HCT116 (cell line): Measurements from ENCODE around the gene SEZ6. TPM values are rescaled to one million over a fixed set of nuclear protein-coding genes. Genes with fewer than 3 reads are reported as not detected.

ENCODE experiments used
- ATAC-seq: fragments of 200-7000 bp; cut with Tn5 transposase; 2 replicates; pipeline ENCODE4 v1.9.1; 2020; ENCODE audit warnings: mild to moderate bottlenecking, moderate library complexity
- BruUV-seq: library from RNA; stranded (reverse); fragments of 400-500 nt; replicated peaks from 2 replicates; lab custom pipeline; 2021; lab: Mats Ljungman, UMichigan
- CTCF ChIA-PET: fragments of 300-600 bp; sonication (Branson Sonifier 250); formaldehyde crosslinking; loops from one replicate; lab custom pipeline; 2021; ENCODE audit warnings: antibody characterized with exemption; lab: Charles Lee
- POLR2A ChIA-PET: fragments of 300-600, 350-600 bp; sonication (Branson Sonifier 250); formaldehyde crosslinking; loops from one replicate; lab custom pipeline; 2021; ENCODE audit warnings: antibody characterized with exemption; lab: Charles Lee
- RAD21 ChIA-PET, 2 experiments: fragments of 300-600 bp; sonication (Branson Sonifier 250); formaldehyde crosslinking; loops; one replicate each; lab custom pipeline; 2023; ENCODE audit warnings: low total read pairs in 2 of 2; ENCODE audit not compliant: uncharacterized antibody in 2 of 2, unreplicated experiment in 2 of 2, low non-redundant PET in 1 of 2; lab: Charles Lee
- DNase-seq: peaks from one replicate; pipeline ENCODE4 v3.0.0-alpha.2; 2010; ENCODE audit warnings: low read depth, low spot score
- H2AFZ ChIP-seq: fragments of 200-600 bp; shearing (Covaris generic), sonication (generic); 2 replicates; pipeline ENCODE4 v1.6.1; 2017; ENCODE audit warnings: low read depth, mixed run types, mixed read lengths, antibody characterized with exemption, low read length; ENCODE audit not compliant: poor library complexity, severe bottlenecking
- H3K27ac ChIP-seq: 2 replicates; pipeline ENCODE4 v1.5.1; 2012; ENCODE audit warnings: low read depth, low read length
- H3K27me3 ChIP-seq: fragments of 200-600 bp; sonication (generic); 2 replicates; pipeline ENCODE4 v1.6.1; 2016; ENCODE audit warnings: mixed run types, low read length, mixed read lengths; ENCODE audit not compliant: insufficient read depth
- H3K36me3 ChIP-seq, 2 experiments: fragments of 200-500 bp in 1 of 2; fragments of 200-600 bp in 1 of 2; sonication (Bioruptor generic) in 1 of 2; sonication (generic) in 1 of 2; 2 replicates each; pipeline versions ENCODE4 v1.5.1 to v1.6.1; 2014 to 2016; ENCODE audit warnings: low read length in 2 of 2, inconsistent platforms in 1 of 2, mixed read lengths in 1 of 2, mixed run types in 1 of 2; ENCODE audit not compliant: insufficient read depth in 2 of 2, control insufficient read depth in 1 of 2
- H3K4me1 ChIP-seq, 2 experiments: fragments of 200-600 bp in 1 of 2; sonication (generic) in 1 of 2; 2 replicates each; pipeline versions ENCODE4 v1.5.1 to v1.6.1; 2012 to 2017; ENCODE audit warnings: low read length in 2 of 2, inconsistent platforms in 1 of 2, mild to moderate bottlenecking in 1 of 2, mixed read lengths in 1 of 2, mixed run types in 1 of 2, moderate library complexity in 1 of 2; ENCODE audit not compliant: insufficient read depth in 2 of 2, control insufficient read depth in 1 of 2
- H3K4me2 ChIP-seq: fragments of 200-600 bp; sonication (generic); 2 replicates; pipeline ENCODE4 v1.6.1; 2017; ENCODE audit warnings: mixed run types, low read length, mixed read lengths
- H3K4me3 ChIP-seq, 2 experiments: fragments of 200-600 bp in 1 of 2; sonication (generic) in 1 of 2; replicated peaks in 1 of 2; 2 replicates each; pipeline ENCODE4 v1.5.1; 2011 to 2016; ENCODE audit warnings: low read length in 2 of 2, control low read depth in 1 of 2, low read depth in 1 of 2, mild to moderate bottlenecking in 1 of 2, mixed read lengths in 1 of 2, mixed run types in 1 of 2
- H3K79me2 ChIP-seq: fragments of 200-600 bp; sonication (generic); 2 replicates; pipeline ENCODE4 v1.6.1; 2017; ENCODE audit warnings: mild to moderate bottlenecking, mixed run types, low read length, moderate library complexity, mixed read lengths; ENCODE audit not compliant: insufficient read depth
- H3K9ac ChIP-seq: fragments of 200-600 bp; sonication (generic); 2 replicates; pipeline ENCODE4 v1.6.1; 2016; ENCODE audit warnings: low read length, mixed read lengths
- H3K9me2 ChIP-seq: fragments of 200-600 bp; sonication (generic), shearing (Covaris generic); 2 replicates; pipeline ENCODE4 v1.6.1; 2017; ENCODE audit warnings: mixed run types, mild to moderate bottlenecking, moderate library complexity; ENCODE audit not compliant: insufficient read depth
- H3K9me3 ChIP-seq, 2 experiments: fragments of 200-500 bp in 1 of 2; fragments of 200-600 bp in 1 of 2; sonication (Bioruptor generic) in 1 of 2; sonication (generic) in 1 of 2; 2 replicates each; pipeline ENCODE4 v1.6.1; 2014 to 2017; ENCODE audit warnings: low read length in 2 of 2, mixed read lengths in 2 of 2, inconsistent platforms in 1 of 2, low read depth in 1 of 2, mild to moderate bottlenecking in 1 of 2, mixed run types in 1 of 2, moderate library complexity in 1 of 2; ENCODE audit not compliant: control insufficient read depth in 1 of 2, insufficient read depth in 1 of 2
- H4K20me1 ChIP-seq: fragments of 200-600 bp; sonication (generic), shearing (Covaris generic); 2 replicates; pipeline ENCODE4 v1.6.1; 2017; ENCODE audit warnings: mixed run types, mild to moderate bottlenecking, moderate library complexity; ENCODE audit not compliant: insufficient read depth
- CEBPB ChIP-seq: IDR thresholded peaks from 2 replicates; pipeline ENCODE4 v1.6.1; 2012; ENCODE audit warnings: low read depth
- EGR1 ChIP-seq: IDR thresholded peaks from 2 replicates; pipeline ENCODE4 v1.6.1; 2012; ENCODE audit warnings: low read depth
- ELF1 ChIP-seq: IDR thresholded peaks from 2 replicates; pipeline ENCODE4 v1.6.1; 2012; ENCODE audit warnings: low read depth, borderline replicate concordance
- EZH2phosphoT487 ChIP-seq: fragments of 200-600 bp; IDR thresholded peaks from 2 replicates; pipeline ENCODE4 v1.6.1; 2018; ENCODE audit warnings: antibody characterized with exemption, borderline replicate concordance
- JUND ChIP-seq: IDR thresholded peaks from 2 replicates; pipeline ENCODE4 v1.6.1; 2012
- POLR2AphosphoS5 ChIP-seq: IDR thresholded peaks from 2 replicates; pipeline ENCODE4 v1.6.1; 2011; ENCODE audit warnings: mild to moderate bottlenecking, low read depth, low read length, moderate library complexity
- RAD21 ChIP-seq: IDR thresholded peaks from 2 replicates; pipeline ENCODE4 v1.6.1; 2012; ENCODE audit warnings: low read depth, mild to moderate bottlenecking
- SIN3A ChIP-seq: IDR thresholded peaks from 2 replicates; pipeline ENCODE4 v1.6.1; 2012; ENCODE audit warnings: low read depth
- SP1 ChIP-seq: IDR thresholded peaks from 2 replicates; pipeline ENCODE4 v1.6.1; 2012; ENCODE audit warnings: low read depth
- ZNF274 ChIP-seq: fragments of 200-500 bp; sonication (Bioruptor generic); IDR thresholded peaks from 2 replicates; pipeline ENCODE4 v1.6.1; 2014; ENCODE audit warnings: mild to moderate bottlenecking, low read depth, low read length, inconsistent platforms
- intact Hi-C: fragments of 100-400 bp; cut with micrococcal nuclease; formaldehyde crosslinking; loops from 2 replicates; pipeline ENCODE4 v1.10.0; 2022
- total RNA-seq: library from RNA; stranded (reverse); gene quantifications from one replicate; pipeline ENCODE4 v1.2.1, GENCODE V29; 2021; ENCODE audit not compliant: unreplicated experiment
- TF ChIP-seq, protein P1 (sequence below): IDR thresholded peaks from 2 replicates; pipeline ENCODE4 v1.6.1; 2012; ENCODE audit warnings: low read depth
- TF ChIP-seq, protein P2 (sequence below): IDR thresholded peaks from 2 replicates; pipeline ENCODE4 v1.6.1; 2012
- TF ChIP-seq, protein P3 (sequence below): IDR thresholded peaks from 2 replicates; pipeline ENCODE4 v1.6.1; 2012
- TF ChIP-seq, protein P4 (sequence below), 3 experiments: fragments of 200-600 bp in 1 of 3; sonication (generic) in 1 of 3; IDR thresholded peaks in 2 of 3; conservative IDR thresholded peaks in 1 of 3; 2 replicates each; pipeline ENCODE4 v1.5.1; 2012 to 2017; ENCODE audit warnings: low read depth in 2 of 3, low read length in 2 of 3, antibody characterized with exemption in 1 of 3, borderline replicate concordance in 1 of 3, control low read depth in 1 of 3, mild to moderate bottlenecking in 1 of 3, mixed read lengths in 1 of 3, mixed run types in 1 of 3, moderate library complexity in 1 of 3; ENCODE audit not compliant: insufficient read depth in 1 of 3

The SEZ6 gene
- total RNA-seq, 1 experiment from 2014 or later, result 0.22 TPM

DNA sequence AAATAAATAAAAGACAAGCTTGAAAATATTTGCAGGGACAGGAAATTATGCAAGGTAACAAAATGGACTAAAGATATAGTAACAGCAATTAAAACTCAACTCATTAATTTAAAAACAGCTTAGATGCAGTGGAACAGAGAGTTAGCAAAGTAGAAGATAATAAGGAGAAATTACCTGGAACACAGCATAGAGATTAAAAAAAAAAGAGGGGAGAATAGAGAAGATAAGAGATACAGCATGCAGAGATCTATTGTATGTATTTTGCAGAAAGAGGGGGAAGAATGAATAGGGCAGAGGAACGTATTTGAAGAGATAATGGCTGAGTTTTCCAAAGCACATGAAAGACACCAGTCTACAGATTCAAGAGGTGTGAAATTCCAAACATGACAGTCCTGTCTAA, 28.7 kb upstream of the SEZ6 start (continued):
- TF ChIP-seq, protein P1, sequence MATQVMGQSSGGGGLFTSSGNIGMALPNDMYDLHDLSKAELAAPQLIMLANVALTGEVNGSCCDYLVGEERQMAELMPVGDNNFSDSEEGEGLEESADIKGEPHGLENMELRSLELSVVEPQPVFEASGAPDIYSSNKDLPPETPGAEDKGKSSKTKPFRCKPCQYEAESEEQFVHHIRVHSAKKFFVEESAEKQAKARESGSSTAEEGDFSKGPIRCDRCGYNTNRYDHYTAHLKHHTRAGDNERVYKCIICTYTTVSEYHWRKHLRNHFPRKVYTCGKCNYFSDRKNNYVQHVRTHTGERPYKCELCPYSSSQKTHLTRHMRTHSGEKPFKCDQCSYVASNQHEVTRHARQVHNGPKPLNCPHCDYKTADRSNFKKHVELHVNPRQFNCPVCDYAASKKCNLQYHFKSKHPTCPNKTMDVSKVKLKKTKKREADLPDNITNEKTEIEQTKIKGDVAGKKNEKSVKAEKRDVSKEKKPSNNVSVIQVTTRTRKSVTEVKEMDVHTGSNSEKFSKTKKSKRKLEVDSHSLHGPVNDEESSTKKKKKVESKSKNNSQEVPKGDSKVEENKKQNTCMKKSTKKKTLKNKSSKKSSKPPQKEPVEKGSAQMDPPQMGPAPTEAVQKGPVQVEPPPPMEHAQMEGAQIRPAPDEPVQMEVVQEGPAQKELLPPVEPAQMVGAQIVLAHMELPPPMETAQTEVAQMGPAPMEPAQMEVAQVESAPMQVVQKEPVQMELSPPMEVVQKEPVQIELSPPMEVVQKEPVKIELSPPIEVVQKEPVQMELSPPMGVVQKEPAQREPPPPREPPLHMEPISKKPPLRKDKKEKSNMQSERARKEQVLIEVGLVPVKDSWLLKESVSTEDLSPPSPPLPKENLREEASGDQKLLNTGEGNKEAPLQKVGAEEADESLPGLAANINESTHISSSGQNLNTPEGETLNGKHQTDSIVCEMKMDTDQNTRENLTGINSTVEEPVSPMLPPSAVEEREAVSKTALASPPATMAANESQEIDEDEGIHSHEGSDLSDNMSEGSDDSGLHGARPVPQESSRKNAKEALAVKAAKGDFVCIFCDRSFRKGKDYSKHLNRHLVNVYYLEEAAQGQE, result no peak
- no peak for TF ChIP-seq EGR1
- TF ChIP-seq JUND, result no peak
- no peak for TF ChIP-seq POLR2AphosphoS5
- TF ChIP-seq, protein P2, sequence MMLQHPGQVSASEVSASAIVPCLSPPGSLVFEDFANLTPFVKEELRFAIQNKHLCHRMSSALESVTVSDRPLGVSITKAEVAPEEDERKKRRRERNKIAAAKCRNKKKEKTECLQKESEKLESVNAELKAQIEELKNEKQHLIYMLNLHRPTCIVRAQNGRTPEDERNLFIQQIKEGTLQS, result no peak
- TF ChIP-seq SP1, result no peak
- TF ChIP-seq SIN3A, result no peak
- no peak for TF ChIP-seq ZNF274
- no peak for TF ChIP-seq ELF1

DNA sequence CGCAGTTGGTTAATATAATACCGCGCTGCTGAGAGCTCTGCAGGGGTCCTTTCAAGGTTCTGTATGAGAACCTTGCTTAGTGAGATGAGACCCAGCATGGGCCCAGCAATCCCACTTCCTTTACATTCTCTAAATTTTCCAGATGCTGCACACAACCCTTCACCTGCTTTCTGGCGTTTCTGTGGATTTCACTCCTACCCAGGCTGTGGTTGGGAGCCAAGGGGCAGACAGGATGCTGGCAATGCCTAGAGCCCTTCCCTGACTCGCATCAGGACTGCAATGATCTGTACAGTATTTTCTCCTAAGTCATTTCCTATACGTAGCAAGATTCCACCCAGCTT, 27.0 kb upstream of the SEZ6 start:
- H3K4me3 ChIP-seq, result no peak overlapping the region
- H3K4me2 ChIP-seq, result no peak overlapping the region
- H4K20me1 ChIP-seq, result no peaks in the 10 kb centered on the region
- TF ChIP-seq RAD21 (no peak), ZNF274 (no peak), ELF1 (no peak), EGR1 (no peak), POLR2AphosphoS5 (no peak), CEBPB (no peak), EZH2phosphoT487 (no peak)
- TF ChIP-seq, protein P3, sequence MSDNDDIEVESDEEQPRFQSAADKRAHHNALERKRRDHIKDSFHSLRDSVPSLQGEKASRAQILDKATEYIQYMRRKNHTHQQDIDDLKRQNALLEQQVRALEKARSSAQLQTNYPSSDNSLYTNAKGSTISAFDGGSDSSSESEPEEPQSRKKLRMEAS, result no peak
- TF ChIP-seq, protein P4, sequence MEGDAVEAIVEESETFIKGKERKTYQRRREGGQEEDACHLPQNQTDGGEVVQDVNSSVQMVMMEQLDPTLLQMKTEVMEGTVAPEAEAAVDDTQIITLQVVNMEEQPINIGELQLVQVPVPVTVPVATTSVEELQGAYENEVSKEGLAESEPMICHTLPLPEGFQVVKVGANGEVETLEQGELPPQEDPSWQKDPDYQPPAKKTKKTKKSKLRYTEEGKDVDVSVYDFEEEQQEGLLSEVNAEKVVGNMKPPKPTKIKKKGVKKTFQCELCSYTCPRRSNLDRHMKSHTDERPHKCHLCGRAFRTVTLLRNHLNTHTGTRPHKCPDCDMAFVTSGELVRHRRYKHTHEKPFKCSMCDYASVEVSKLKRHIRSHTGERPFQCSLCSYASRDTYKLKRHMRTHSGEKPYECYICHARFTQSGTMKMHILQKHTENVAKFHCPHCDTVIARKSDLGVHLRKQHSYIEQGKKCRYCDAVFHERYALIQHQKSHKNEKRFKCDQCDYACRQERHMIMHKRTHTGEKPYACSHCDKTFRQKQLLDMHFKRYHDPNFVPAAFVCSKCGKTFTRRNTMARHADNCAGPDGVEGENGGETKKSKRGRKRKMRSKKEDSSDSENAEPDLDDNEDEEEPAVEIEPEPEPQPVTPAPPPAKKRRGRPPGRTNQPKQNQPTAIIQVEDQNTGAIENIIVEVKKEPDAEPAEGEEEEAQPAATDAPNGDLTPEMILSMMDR (IDR thresholded peaks at IDR 0.05 in 2 of 3, conservative IDR thresholded peaks at IDR 0.05 in 1 of 3; ENCODE audit: borderline replicate concordance in 1 of 3, insufficient read depth in 1 of 3, low read depth in 2 of 3, low read length in 2 of 3), result no peak
- DNase-seq (no peak), ATAC-seq (no peak)
- POLR2A ChIA-PET, result no interaction called here
- H3K9ac ChIP-seq, result no peak overlapping the region
- intact Hi-C loops, result no loop called here
- H3K9me3 ChIP-seq, result peaks cover 12 to 18% of the 10 kb centered on the region in 2 experiments; a peak in 2 of 4 replicates
- no peaks in the 10 kb centered on the region for H3K4me1 ChIP-seq
- no peaks in the 10 kb centered on the region for H3K79me2 ChIP-seq
- H2AFZ ChIP-seq, result no peak overlapping the region
- RAD21 ChIA-PET, result no interaction called here
- H3K9me2 ChIP-seq, result no peaks in the 10 kb centered on the region
- peaks cover 40% of the 10 kb centered on the region for H3K27me3 ChIP-seq
- no peaks in the 10 kb centered on the region for H3K36me3 ChIP-seq
- no TSS peak for BruUV-seq
- CTCF ChIA-PET, result no interaction called here
- H3K27ac ChIP-seq, result no peak overlapping the region
